22Rv1 (cell line): ENCODE measurements around the gene NELL2.

Source experiments
- ZFX ChIP-seq: fragments of 450-650 bp; IDR thresholded peaks from 2 replicates; pipeline ENCODE4 v1.6.1; 2017; ENCODE audit warnings: antibody characterized with exemption, borderline replicate concordance
- TF ChIP-seq, protein P1 (sequence below): fragments of 450-650 bp; IDR thresholded peaks from 2 replicates; pipeline ENCODE4 v1.5.1; 2017; ENCODE audit warnings: mild to moderate bottlenecking

DNA sequence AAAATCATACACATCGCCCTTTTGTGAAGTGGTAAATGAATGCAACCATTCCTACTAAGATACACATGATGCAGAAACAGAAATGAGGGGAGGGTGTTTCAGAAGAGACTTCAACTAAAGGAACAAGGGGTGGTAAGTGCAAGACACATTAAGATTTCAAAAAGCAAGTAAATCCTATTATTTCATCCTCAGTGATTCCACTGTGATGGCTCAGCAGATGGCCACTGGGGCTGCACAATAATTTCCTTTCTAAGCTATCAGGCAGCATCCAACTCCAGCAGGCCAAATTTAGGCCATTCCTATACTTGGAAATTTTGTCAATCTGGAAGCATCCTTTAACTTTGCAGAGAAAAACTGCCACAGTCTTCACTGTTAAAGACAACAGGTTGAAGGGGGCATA, 272.4 kb downstream of the NELL2 start:
- TF ChIP-seq, protein P1, sequence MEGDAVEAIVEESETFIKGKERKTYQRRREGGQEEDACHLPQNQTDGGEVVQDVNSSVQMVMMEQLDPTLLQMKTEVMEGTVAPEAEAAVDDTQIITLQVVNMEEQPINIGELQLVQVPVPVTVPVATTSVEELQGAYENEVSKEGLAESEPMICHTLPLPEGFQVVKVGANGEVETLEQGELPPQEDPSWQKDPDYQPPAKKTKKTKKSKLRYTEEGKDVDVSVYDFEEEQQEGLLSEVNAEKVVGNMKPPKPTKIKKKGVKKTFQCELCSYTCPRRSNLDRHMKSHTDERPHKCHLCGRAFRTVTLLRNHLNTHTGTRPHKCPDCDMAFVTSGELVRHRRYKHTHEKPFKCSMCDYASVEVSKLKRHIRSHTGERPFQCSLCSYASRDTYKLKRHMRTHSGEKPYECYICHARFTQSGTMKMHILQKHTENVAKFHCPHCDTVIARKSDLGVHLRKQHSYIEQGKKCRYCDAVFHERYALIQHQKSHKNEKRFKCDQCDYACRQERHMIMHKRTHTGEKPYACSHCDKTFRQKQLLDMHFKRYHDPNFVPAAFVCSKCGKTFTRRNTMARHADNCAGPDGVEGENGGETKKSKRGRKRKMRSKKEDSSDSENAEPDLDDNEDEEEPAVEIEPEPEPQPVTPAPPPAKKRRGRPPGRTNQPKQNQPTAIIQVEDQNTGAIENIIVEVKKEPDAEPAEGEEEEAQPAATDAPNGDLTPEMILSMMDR, result no peak
- no peak for TF ChIP-seq ZFX
